HFFc6 (cell line): ENCODE data around the gene STK38. TPM values are rescaled to one million over a fixed set of nuclear protein-coding genes. Genes with fewer than 3 reads are reported as not detected.
"Not testable (repeated sequence)": the region's sequence is repeated elsewhere in the genome, so short reads cannot be mapped to it uniquely, and the experiment has no call there.

Experiments
- DNase-seq: peaks from one replicate; pipeline ENCODE4 v3.0.0-alpha.2; 2018
- H3K27ac Mint-ChIP-seq: 2 replicates; pipeline ENCODE4 v1.8.0; 2020; ENCODE audit warnings: mild to moderate bottlenecking, mixed read lengths
- H3K27me3 Mint-ChIP-seq: 2 replicates; pipeline ENCODE4 v1.8.0; 2021; ENCODE audit warnings: mild to moderate bottlenecking, moderate library complexity, mixed read lengths; ENCODE audit not compliant: insufficient read depth
- H3K36me3 Mint-ChIP-seq: 2 replicates; pipeline ENCODE4 v1.8.0; 2021; ENCODE audit warnings: low read depth, mixed read lengths
- H3K4me1 Mint-ChIP-seq: 2 replicates; pipeline ENCODE4 v1.8.0; 2020; ENCODE audit warnings: low read depth, mixed read lengths
- H3K4me3 Mint-ChIP-seq: 2 replicates; pipeline ENCODE4 v1.8.0; 2020; ENCODE audit warnings: mild to moderate bottlenecking, moderate library complexity, mixed read lengths
- H3K9me3 Mint-ChIP-seq: 2 replicates; pipeline ENCODE4 v1.8.0; 2020; ENCODE audit warnings: mild to moderate bottlenecking, mixed read lengths
- total RNA-seq, 6 experiments: library from RNA; stranded (reverse); fragmentation: NEBNext Ultra II Directional; extraction: Animal tissue kit (Norgen Biotek cat#: 25700); gene quantifications; 2 replicates in 1 of 6; 3 replicates in 5 of 6; pipeline ENCODE4 v1.2.3, GENCODE V29; 2021
- TF ChIP-seq, protein P1 (sequence below): fragments of 200-600 bp; sonication (generic); IDR thresholded peaks from 2 replicates; pipeline ENCODE4 v1.5.0; 2021; ENCODE audit warnings: antibody characterized with exemption, mild to moderate bottlenecking

STK38 gene
- total RNA-seq, 6 experiments from 2014 or later = 37.4 to 44.9 (median 41.9) TPM

DNA sequence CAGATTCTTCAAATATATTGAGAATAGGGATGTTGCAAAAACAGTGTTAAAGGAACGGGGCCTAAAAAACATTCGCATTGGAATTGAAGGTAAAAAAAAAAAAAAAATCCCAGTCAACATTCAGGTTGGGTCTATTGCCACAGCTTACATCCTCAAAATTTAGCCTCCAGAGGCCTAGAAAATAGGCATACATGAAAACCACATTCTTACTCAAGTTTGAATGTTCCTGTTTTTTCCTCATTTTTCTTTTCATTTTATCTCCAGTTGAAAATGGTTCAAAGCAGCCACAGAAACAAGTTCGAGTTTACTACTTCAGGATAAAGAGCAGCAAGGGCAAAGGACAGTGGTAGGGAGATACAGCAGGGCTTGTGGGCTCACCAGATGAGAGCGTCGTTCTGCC is 62.5 kb downstream of the STK38 start:
- TF ChIP-seq, protein P1, sequence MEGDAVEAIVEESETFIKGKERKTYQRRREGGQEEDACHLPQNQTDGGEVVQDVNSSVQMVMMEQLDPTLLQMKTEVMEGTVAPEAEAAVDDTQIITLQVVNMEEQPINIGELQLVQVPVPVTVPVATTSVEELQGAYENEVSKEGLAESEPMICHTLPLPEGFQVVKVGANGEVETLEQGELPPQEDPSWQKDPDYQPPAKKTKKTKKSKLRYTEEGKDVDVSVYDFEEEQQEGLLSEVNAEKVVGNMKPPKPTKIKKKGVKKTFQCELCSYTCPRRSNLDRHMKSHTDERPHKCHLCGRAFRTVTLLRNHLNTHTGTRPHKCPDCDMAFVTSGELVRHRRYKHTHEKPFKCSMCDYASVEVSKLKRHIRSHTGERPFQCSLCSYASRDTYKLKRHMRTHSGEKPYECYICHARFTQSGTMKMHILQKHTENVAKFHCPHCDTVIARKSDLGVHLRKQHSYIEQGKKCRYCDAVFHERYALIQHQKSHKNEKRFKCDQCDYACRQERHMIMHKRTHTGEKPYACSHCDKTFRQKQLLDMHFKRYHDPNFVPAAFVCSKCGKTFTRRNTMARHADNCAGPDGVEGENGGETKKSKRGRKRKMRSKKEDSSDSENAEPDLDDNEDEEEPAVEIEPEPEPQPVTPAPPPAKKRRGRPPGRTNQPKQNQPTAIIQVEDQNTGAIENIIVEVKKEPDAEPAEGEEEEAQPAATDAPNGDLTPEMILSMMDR = no peak
- Mint-ChIP-seq H3K36me3 (peaks cover 69% of the 10 kb centered on the region), H3K4me3 (no peak overlapping the region), H3K9me3 (no peaks in the 10 kb centered on the region), H3K27me3 (peaks cover 4% of the 10 kb centered on the region; the same call in 1 of the 2 replicates), H3K4me1 (peaks cover 19% of the 10 kb centered on the region), H3K27ac (no peak overlapping the region)
- no peak for DNase-seq

DNA sequence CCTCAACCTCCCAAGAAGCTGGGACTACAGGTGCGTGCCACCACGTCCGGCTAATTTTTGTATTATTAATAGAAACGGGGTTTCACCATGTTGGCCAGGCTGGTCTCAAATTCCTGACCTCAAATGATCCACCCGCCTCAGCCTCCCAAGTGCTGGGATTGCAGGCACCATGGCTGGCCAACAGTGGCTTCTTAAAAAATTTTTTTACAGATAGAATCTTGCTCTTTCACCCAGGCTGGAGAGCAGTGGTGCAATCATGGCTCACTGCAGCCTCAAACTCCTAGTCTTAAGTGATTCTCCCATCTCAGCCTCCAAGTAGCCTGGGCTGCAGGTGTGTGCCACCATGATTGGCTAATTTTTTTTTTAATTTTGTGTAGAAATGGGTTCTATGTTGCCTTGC is 64.0 kb downstream of the STK38 start:
- not testable (repeated sequence) for H3K27ac Mint-ChIP-seq, H3K9me3 Mint-ChIP-seq, H3K27me3 Mint-ChIP-seq, DNase-seq, H3K4me3 Mint-ChIP-seq
- Mint-ChIP-seq H3K36me3 (peaks cover 60% of the 10 kb centered on the region), H3K4me1 (peaks cover 28% of the 10 kb centered on the region)

DNA sequence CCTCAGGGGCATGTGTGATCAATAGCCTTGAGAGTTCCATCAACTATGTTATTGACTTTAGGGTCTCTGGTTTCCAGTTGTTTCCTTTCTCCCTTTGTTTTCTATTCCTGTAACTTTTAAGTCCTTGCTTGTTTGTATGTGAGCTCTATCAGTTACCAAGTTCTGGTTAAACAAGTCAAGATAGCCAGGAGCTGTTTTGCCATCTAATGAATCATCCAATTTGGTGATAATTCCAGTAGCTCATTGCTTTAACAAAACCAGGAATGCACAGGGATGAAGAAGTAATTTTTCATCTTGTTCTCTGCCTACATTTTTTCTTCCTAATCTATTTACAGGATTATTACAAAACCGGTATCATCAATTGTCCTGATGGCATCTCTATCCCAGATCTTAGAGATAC is 68.0 kb downstream of the STK38 start:
- Mint-ChIP-seq H3K36me3 (peaks cover 39% of the 10 kb centered on the region), H3K27ac (peak overlapping the region; percentile 13; the same call in 1 of the 2 replicates), H3K27me3 (no peaks in the 10 kb centered on the region; the same call in 1 of the 2 replicates), H3K9me3 (no peaks in the 10 kb centered on the region), H3K4me1 (peaks cover 23% of the 10 kb centered on the region), H3K4me3 (no peak overlapping the region)
- TF ChIP-seq, protein P1 = no peak
- peak; percentile 8 for DNase-seq

DNA sequence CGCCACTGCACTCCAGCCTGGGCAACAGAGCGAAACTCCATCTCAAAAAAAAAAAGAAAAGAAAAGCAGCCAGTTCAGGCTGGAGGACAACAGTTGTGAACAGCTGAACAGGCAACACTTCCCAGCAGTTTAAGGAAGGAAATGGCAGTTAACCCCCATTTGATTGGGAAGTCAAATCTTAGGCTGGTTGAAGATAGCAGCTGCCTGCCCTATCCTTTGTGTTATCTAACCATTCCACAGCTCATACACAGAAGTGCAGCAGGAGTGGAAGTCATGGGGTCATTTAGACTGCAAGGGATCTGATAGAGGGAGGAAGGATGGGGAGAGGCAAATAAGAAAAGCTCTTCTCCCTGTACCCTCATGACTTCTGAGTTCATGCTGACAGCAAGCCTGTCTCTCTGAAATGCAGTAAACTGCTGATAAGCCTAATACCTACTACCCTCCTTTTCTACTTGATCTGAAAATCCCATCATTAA is 69.2 kb downstream of the STK38 start:
- TF ChIP-seq, protein P1 = no peak
- Mint-ChIP-seq H3K27me3 (no peaks in the 10 kb centered on the region; the same call in 1 of the 2 replicates), H3K4me3 (no peak overlapping the region), H3K36me3 (peaks cover 31% of the 10 kb centered on the region), H3K9me3 (no peaks in the 10 kb centered on the region), H3K4me1 (peaks cover 23% of the 10 kb centered on the region), H3K27ac (peak overlapping the region; percentile 32; the same call in 1 of the 2 replicates)
- DNase-seq = no peak

DNA sequence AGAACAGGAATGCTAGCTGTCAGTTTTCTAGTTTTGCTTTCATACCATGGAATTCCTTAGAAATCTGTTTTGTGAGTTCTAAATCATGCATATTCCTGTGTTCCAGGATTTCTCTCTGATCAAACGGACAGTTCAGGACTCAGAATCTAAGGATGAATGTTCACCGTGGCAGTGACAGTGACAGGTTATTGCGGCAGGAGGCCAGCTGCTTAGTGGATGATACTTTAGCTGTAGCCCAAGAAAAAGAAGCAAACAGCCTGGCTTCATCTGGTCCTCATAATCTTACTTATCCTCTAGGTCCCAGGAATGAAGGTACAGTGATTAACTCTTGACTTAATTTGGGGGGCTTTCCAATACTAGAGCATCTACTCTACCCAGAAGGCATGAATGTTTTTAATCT is 77.3 kb downstream of the STK38 start:
- Mint-ChIP-seq H3K27me3 (no peaks in the 10 kb centered on the region), H3K36me3 (peaks cover 20% of the 10 kb centered on the region; the same call in 1 of the 2 replicates), H3K27ac (no peak overlapping the region), H3K4me3 (no peak overlapping the region), H3K9me3 (no peaks in the 10 kb centered on the region), H3K4me1 (peaks cover 14% of the 10 kb centered on the region)
- TF ChIP-seq, protein P1 = no peak
- no peak for DNase-seq

DNA sequence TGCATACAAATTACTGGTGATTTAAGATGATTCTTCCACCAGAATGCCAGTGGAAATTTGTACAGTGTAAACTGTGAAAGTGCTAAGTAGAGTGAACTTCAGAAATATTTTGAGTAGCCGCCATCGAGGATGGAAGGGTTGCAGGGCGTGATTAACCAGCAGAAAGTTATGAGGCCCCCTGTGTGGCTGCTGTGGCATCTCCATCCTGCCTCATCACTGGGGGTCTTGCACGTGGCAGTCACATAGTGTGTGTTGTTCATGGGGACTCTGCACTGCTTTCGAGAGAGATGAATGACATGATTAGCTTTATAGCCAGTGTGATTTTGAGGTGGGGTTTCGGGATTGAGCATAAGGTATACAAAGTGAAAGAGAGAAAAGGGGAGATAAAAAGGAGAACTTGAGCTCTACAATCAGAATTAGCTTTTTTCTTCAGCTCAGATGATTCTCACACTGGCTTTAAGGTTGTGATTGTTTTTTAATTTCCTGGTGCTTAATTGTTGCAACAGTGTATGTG is 78.1 kb downstream of the STK38 start:
- TF ChIP-seq, protein P1 = no peak

More for the DNA sequence above, 78.1 kb downstream of the STK38 start:
- Mint-ChIP-seq H3K36me3 (peaks cover 13% of the 10 kb centered on the region), H3K4me1 (peaks cover 20% of the 10 kb centered on the region), H3K4me3 (no peak overlapping the region), H3K27me3 (no peaks in the 10 kb centered on the region), H3K9me3 (no peaks in the 10 kb centered on the region), H3K27ac (peak overlapping the region; percentile 22; the same call in 1 of the 2 replicates)
- no peak for DNase-seq
